Glomerular visceral epithelial cell (primary cell): ENCODE measurements around the gene PXN.
A peak's percentile ranks its signal among the peaks of the same experiment; 100 is the strongest.
"Not testable (repeated sequence)": the region's sequence is repeated elsewhere in the genome, so short reads cannot be mapped to it uniquely, and the experiment has no call there.

Experiments used
- DNase-seq: peaks from one replicate; pipeline ENCODE4 v3.0.0-alpha.2; 2016; ENCODE audit errors: extremely low spot score

Gene PXN

DNA sequence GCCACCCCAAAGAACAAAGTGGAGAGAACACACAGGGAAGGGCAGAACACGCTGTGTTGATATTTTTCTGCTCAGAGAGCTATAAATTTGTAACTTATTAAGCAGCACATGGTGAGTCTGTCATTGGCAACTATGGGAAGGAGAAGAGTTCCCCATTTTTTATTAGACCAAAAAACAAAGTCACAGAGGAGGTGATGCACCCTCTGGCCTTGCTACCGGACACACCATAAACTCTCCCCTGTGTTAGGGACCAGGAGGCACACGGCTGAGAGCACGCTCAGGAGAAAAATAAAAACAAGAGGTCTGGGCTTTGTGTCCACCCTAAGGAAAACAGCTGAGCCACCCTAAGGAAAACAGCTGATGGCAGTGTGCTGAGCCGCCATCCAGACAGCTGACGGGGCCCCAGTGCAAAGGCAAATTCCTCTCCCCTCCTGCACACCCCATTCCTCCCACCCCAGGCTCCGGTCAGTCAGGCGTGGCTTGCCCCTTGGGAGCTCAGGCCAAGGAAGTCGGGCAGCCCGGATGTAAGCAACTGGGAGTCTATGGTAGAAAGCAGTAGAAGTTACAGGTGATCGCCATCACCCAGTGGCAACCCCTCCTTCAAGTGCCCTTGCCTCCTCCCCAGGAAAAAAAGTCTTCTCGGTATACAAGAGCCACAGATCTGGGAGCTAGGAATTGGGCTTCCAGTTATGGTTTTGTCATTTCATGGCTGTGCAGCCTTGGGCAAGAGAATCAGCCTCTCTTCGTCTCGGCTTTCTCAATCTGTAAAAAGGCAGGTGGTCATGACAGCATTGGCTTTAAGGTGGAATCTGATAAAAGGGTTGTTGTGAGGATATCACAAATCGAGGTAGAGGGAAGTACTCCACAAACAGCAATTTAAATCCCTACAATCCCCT lies 2.4 kb downstream of the PXN start:
- peak; percentile 64 for DNase-seq

DNA sequence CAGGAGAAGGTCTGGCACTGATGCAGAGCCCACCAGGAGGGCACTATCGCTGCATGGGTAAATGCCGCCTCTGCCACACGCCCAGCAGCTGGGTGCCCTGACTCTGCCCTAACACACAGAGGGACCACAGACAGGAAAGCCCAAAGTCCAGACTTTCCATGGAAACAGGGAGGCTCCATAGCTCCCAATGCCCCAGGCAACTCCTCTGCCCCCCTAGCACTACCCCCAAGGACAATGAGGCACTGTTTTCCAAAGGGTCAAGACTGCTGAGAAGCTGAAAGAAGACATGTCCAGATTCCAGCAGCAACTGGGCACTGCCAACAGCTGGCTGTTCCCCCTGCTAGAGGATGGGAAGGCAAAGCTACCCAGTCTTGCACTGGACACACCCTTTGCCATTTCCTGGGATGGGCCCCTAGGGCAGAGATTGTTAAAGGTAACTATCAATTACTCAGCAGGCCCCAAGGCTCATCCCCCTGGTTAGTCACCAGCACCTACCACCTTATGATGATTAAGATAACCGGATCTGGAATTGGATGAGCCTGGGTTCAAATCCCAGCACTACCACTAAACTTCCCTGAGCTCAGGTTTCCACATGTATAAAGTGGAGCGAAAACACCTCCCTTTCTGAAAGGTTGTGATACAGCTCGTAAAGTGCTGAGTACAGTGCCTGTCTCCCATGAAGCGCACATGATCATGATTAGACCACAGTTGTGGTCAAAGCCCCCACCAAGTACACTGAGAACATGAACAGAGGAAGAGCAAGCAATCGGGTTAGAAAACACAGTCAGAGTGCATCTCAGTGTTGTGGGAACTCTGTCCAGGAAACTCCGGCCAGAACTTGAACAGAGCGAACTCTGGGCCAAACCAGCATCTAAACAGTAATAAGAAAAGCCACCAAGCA lies 3.3 kb downstream of the PXN start:
- peak; percentile 57 for DNase-seq

DNA sequence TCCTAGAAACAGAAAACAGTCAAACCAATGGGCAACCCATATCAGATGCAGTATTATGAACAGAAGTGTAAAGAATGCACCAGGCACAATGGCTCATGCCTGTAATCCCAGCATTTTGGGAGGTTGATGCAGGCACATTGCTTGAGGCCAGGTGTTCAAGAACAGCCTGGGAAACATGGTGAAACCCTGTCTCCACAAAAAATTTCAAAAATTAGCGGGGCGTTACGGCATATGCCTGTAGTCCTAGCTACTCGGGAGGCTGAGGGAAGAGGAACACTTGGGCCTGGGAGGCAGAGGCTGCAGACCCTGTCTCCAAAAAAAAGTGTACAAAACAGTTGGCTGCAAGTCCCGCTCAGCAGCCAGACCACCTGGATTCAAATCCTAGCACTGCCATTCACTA lies 4.9 kb downstream of the PXN start:
- DNase-seq = no peak

DNA sequence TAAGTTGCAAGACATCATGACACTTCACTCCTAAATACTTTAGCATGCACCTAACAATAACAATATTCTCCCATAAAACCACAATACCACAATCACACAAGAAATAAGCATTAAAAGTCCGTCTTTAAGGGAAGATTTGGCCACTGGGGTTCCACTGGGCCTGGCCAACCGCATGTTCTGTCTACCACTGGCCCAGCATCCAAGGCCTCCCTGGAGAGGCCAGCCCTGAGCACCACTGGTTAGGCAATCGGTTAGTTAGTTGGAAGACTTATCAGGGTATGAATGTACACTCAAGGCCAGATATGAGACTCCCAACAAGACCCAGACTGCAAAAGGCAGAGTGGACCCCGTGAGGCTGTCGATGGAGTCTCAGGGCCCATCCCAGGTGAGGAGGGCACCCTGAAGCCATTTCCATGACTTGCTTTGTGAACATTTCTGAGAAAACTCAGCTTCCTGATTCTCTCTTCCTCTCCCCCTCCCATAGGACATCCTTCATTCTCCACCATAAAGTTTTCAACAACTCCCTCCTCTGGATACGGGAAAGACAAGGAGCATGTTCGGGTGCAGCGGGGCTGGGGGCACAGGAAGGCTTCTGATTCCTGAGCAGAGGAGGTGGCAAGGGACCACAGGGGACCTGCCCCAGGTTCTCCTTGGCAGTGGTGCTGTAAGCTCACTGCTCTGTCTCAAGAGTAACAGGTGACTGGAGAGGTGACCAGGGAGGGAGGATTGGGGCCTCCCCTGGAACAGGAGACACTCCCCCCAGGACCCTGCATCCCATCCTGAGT lies 5.9 kb downstream of the PXN start:
- DNase-seq = no peak

DNA sequence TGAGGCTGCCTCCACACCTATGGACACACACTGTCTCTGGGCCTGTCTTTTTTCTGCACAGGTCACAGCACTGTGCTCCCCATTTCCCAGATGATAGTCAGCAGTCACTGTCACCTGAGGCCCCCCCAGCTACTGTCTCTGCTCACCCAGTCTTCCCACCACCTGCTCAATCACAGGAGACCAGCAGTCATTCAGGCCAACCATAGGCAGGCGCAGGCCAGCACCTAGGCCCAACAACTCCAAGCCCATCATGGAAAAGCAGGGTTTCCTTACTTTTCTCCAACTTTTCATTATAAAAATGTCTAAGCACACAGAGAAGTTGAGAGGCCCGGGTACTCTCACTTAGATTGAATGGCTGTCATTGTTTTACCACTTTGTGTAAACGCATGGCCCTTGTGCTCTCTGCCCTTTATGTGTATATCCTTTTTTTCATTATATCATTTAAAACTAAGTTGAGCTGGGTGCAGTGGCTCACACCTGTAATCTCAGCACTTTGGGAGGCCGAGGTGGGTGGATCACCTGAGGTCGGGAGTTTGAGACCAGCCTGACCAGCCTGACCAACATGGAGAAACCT lies 7.1 kb downstream of the PXN start:
- DNase-seq = no peak

DNA sequence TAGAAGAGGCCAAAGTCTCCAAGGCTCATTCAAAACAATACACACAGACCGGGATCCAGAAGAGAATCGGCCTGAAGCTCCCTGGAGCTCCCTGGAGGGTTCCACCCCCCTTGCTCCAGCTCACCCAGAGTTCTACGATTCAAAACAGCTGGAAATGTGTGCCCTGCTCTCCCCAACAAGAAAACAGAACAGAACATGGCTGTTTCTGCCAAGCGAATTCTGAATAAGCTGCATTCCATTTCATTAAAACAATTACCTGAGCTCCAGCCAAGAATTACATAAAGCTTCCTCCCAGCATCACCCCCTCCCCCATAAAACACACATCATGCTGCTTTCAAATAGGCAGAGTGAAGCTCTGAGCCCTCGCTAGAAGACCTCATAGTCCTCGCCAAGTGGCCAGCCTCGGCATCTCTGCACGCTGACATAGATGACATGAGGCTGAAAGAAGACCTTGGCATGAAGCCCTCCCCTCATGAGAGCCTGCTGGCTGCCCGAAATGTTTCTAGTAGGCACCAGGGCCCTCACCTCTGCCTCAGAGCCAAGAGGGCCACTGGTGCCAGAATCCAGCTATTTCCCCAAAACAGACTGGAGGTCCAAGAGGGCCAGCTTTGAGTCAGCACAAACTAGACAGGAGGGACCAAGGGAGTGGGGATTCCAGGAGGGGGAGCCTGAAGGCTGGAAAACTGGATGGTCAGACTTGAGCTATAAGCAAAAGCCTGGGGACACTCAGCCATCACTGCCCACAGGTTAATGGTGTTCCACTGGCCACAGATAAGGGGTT lies 8.3 kb downstream of the PXN start:
- peak; percentile 72 for DNase-seq

DNA sequence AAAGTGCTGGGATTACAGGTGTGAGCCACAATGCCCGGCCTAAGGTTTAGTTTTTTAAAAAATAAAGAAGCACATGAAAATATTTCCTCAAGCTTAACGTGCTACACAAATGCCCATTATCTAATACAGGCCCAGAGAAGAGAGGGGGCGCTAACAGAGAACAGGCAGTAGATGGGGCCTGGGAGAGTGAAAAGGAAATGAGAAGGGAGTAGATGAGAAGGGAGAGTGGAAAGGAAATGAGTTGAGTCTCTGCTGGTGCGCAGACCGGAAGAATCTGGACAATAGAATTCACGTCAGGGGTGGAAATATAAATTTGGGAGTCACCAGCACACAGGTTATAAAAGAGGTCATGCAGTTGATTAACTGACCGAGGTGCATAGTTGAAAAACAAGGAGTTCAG lies 10.7 kb downstream of the PXN start:
- no peak for DNase-seq

DNA sequence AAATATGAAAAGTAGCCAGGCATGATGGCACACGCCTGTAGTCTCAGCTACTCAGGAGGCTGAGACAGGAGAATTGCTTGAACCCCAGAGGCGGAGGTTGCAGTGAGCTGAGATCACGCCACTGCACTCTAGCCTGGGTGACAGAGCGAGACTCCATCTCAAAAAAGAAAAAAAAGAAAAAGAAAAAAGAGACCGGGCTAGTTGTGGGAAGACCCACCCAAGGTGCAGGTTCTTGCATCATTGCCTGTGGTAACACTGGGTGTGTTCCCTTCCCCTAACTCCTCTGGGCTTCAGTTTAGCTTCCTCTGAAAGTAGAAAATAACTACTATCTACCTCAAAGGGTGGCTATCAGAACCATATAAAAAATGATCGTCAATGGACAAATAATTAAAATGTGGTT lies 12.2 kb downstream of the PXN start:
- DNase-seq = not testable (repeated sequence)

DNA sequence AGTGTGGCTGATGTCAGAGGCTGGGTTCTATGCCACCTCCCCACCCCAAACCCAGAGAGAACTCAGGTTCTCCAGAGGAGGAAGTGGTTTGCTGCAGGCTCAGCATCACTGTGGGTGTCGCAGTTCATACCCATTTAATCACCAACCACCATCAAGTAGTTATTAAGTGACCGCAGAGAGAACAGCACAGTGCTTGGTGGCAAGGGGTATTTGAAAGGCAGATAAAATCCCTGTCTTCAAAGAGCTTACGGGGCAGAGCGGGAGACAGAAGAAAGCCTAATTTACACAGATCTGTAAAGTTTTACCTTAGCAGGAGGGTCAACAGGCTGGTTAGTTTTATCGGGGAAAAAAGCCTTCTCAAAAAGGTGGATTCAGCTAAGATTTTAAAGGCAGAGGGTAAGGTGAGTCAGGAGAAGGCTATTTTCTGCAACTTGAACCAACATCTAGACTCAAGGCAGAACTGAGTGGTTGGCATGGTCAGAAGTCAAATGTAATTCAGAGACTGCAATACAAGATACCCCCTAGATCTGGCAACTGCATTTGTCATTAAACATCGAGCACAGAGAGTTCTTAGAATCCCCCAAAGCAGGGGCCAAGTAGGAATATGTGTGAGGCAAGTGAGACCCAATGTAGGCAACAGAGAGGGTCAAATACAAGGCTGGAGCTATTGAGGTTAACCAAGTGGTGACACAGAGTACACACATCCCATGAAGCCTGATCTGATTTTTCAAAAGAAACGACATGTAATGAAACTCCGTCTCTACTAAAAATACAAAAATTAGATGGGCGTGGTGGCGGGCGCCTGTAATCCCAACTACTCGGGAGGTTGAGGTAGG lies 13.2 kb downstream of the PXN start:
- no peak for DNase-seq

DNA sequence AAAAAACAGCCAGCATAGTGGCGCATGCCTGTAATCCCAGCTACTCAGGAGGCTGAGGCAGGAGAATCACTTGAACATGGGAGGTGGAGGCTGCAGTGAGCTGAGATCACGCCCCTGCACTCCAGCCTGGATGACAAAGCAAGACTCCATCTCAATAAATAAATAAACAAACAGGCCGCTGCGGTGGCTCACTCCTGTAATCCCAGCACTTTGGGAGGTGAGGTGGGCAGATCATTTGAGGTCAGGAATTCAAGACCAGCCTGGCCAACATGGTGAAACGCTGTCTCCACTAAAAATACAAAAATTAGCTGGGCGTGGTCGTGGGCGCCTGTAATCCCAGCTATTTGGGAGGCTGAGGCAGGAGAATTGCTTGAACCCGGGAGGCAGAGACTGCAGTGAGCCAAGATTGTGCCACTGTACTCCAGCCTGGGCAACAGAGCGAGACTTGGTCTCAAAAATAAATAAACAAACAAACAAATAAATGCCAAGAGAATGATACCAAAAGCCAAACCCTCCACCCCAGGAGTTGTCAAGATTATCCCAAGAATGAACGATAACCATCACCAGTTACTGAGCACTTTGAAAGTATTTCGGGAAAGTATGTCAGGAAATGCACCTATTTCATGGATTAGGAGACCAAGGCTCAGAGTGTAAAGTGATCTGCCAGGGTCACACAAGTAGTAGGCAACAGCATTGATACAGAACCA lies 14.0 kb downstream of the PXN start:
- not testable (repeated sequence) for DNase-seq

DNA sequence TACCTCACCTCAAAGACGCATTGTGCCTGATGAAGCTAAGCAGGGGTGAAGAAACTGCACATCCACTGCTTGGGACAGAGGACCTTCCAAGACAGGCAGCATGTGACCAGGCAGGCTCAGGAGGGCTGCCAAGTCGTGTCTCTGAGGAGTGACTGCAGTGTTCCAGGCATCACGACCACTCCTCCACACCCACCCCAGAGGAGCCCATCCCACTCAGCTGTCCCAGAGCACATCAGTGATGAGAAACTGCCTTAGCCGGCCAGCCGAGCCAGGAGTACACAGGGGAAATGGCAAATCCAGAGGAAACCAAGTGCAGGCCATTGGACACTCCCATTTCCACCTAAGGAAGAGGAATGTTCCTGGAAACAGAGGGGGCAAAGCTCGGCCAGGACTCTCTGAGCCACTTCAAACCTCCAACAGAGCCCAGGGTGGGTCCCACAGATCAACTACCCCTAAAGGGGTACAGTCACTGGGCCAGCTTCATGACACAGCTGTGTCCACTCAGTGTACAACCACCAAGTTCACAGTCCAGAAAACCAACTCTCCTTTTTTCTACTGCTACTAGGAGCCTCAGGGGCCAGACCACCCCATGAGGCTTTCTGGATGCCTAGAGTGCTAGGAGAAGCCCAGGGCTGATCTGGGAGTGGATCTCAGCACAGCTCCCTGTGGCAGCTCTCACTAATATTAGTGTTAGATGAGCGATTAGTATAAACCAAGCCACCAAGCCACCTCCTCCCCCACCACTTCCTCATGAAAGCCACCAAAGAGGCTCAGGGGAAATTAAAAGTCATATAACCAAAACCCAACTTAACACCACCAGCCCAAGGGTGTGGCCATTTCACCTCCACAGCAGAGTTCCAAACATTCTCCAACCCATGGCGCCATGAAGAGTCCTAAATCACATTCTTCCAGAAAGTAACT lies 15.4 kb downstream of the PXN start:
- DNase-seq = no peak

DNA sequence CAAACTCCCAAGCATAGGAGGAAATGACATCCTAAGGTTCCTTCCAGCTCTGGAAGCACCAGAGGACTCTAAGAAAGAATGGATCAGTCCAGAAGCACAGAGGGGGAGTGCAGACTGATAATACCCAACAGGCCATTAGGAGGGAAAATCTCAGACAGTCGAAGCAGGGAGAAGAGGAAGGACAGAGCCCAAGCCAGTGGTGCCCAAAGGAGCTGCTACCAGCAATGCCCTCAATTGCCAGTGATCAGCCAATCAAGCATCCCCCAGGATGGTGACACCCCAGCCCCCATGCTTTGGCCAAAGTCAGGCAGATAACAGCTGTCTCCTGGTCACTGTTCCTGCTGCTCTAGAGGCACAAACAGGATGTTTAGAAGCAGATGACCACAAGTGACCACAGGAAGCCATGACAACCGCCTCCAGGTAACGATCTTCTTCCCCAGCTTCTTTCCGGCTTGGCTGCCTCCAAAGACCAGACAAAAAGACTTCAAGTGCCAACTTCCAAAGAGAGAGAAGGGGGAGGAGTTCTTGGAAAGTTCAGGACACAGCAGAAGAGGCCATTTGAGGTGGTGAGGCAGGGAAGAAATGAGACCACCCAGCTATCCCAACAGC lies 16.2 kb downstream of the PXN start:
- no peak for DNase-seq

DNA sequence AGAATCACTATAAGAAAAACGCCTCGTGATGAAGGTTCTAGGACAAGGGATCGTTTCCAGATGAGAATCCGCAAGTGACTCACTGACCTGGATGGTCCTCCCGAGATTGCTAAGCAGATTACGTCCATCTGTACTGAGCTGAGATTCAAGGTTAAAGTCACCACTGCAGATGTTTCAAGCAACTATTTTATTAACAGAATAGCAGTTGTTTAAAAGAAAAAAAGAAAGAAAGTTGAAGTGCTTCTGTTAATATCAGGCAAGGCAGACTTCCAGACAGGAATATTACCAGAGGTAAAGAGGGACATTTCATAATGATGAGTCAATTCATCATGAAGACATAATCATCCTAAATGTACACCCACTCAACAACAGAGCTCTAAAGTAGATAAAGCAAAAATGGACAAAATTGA lies 17.9 kb downstream of the PXN start:
- DNase-seq = no peak

DNA sequence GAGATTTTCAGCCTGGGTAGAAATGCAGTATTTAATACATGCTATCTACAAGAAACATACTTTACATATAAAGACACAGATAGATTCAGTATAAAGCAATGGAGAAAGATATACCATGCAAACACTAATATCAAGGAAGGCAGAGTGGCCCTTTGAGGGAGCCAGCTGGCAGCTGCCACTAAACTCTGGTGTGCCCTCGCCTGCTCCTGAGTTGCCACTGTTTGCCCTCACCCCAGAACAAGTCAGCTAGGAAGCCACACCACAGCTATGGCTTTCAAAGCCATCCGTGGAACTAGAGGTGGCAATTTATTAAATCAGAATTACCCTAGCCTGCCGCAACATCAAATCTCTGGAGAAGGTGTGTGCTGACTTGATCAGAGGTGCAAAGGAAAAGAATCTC lies 18.3 kb downstream of the PXN start:
- no peak for DNase-seq

DNA sequence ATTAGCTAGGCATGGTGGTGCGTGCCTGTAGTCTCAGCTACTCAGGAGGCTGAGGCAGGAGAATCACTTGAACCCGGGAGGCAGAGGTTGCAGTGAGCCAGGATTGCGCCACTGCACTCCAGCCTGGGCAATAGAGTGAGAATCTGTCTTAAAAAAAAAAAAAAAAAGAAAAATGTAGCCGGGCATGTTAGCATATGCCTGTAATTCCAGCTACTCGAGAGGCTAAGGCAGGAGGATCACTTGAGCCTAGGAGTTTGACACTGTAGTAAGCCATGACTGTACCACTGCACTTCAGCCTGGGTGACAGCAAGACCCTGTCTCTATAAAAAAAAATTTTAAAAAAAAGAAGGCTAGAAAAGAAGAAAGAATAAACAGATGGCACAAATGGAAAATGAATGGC lies 18.8 kb downstream of the PXN start:
- not testable (repeated sequence) for DNase-seq

DNA sequence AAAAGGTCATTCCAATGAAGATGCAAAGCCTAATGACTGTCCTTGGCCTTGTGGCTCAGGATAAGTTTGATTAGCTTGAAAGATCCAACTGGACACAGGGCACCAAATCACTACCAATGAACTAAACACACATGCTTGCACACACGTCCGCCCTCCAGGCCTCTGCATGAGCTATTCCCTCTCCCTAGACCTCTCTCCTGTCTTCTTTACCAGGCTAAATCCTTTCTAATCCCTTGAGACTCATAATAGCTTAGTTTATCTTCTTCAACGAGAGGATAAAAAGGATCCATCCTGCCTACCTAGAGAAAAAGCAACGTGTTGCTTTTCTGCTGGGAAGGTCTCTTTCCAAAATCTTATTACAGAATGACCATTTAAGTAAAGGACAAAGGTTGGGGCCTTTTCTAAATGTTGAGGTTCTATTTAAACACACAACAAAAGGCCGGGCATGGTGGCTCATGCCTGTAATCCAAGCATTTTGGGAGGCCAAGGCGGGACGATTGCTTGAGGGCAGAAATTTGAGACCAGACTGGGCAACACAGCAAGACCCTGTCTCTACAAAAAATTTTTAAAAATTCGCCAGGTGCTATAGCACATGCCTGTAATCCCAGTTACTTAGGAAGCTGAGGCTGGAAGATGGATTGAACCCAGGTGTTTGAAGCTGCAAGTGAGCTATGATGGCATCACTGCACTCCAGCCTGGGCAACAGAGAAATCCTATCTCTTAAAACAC lies 22.4 kb downstream of the PXN start:
- DNase-seq = no peak

DNA sequence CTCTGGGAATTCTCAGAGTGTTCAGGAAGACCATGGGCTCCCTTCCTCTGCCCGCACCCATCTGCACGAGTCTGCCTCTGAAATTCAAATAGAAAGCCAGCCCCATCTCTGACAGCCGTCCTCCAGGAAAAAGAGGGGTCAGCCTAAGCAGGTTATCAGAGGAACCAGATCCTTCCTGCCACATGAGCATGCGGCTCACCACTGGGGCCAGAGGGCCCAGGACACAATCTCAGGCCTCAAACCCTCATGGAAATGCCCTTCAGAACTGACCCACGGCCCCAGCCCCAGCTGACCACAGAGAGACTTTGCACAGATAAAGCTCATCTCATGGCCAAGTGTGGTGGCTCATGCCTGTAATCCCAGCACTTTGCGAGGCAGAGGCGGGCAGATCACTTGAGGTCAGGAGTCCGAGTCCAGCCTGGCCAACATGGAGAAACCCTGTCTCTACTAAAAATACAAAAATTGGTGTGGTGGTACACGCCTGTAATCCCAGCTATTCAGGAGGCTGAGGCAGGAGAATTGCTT lies 23.2 kb downstream of the PXN start:
- no peak for DNase-seq
